NCI-H526 treated with DMSO at 0.1 percent for 48 hours (cell line): ENCODE measurements around the gene STARD7.
"Not testable (repeated sequence)": the region's sequence is repeated elsewhere in the genome, so short reads cannot be mapped to it uniquely, and the experiment has no call there.

Source experiments
- DNase-seq: peaks from one replicate; lab custom pipeline; 2025; lab: John Stamatoyannopoulos, UW

Gene STARD7

GRCh38 chr2:96148410-96149217 is 60.0 kb downstream of the STARD7 start:
- no peak for DNase-seq

DNA sequence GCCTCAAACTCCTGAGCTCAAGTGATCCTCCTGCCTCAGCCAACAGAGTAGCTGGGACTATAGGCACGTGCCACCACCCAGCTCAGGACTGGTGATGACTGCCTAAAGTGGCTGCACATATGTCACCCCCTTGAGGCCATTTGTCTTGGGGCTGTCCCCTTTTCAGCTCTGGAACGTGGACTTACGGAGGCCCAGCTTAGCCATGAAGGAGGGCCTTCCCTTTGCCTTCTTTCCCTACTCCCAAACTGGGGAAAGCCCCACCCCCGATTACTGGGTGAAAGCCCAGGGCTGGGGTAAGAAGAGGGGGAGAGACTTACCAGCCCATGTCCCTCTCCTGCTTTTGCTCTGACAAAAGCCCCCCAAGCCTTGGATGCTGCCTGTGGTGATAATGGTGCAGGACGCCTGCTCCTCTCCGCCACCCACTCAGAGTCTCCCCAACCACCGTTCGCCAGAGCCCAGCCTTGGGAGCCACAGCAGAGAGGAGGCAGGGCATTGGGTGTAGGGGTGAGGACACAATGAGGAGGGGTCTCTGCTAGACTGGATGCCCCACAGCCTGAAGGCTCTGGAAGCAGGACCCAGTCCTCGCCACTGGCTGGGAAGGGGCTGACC is 60.9 kb downstream of the STARD7 start:
- DNase-seq, result no peak

- DNase-seq, result no peak
Measured at GRCh38 chr2:96146881-96147592, 61.6 kb downstream of the STARD7 start.

DNA sequence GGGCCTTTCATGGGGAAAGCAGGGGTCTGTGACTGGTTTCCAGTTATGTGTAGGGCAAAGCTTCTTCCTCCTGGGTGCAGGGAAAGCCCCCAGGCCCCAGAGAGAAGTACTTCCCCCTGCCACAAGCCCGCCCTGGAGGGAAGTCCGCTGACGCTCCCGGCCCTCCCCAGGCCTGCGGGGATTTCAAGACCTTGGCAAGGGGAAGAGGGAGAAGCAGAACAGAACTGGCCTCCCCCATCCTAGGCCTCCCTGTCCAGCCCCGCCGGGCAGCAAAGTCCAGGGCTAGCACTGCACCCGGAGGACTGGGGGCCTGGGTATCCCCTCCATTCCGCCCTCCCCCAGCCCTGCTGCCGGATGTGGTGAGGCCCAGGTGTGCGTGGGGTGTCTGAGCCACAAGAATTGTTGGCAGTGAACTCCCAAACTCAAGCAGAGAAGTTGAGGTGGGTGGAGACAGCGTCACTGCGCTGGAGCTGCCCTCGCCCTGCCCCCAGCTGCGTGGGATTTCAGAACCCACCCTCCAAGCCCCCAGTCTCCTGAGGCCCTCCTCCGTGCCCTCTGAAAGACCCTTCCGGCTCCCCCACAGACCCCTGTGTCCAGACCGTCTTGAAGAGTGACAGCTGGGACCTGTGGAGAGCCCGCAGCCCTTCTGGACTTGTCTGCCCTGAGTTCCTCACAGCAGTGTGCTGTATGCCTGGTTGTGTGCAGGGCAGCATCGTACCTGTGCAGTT is 62.3 kb downstream of the STARD7 start:
- DNase-seq, result no peak

DNA sequence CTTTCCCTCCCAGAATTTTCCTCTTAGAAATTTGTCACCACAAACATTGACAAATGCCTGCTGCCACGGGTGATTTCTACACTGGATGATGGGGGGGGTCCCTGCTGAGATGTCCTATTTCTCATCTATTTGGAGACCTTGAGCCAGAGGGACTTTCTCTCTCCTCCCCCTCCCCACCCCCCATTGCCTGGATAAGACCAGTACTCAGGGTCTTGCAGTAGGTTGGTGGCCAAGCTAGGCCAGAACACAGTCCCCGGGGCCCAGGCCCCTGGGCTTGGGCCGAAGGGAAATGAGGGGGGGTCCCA is 62.8 kb downstream of the STARD7 start:
- DNase-seq, result no peak

DNA sequence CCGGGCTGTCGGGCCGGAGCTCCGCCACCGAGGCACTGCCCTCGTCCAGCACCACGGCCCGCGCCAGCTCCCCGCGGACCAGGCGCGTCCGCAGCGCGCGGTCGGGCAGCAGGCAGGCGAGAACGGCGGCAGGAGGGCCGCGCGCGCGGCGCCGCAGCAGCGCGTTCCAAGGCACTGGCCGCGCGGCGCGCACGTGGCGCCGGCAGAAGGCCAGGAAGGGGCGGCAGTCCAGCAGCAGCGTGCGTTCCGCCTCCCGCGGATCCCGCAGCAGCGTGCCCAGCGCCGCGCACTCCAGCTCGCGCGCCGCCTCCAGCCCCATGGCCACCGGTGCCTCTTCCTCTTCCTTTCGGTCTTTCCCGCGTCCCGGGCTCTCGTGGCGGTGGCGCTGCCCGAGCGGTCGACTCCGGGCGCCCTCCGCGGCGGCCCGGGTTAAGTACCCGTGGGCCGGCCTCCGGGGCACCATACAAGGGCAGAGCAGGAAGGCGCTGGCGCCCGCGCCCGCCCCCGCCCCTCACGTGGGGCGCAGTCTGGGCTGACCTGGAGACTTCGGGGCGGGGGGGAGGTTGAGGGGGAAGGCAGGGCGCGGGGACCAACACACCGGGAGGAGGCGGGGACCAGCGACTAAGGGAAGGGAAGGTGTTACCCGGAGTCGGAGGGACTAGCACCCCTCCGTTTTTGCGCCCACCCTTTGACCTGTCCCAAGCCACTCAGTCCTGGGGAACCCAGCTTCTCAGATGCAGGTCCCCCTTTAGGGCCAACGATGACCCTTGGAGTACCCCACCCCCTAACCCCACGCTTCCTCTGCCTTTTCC is 63.4 kb downstream of the STARD7 start, which contains the start of gene DUSP2:
Gene DUSP2, minus strand, starts transcription at position 405 of the 812 bp plus-strand sequence. Its CDS starts 86 bp downstream, at position 319.
- peak; percentile 67 for DNase-seq

- DNase-seq, result peak; percentile 55
Measured at GRCh38 chr2:96144481-96145035, 64.1 kb downstream of the STARD7 start.

DNA sequence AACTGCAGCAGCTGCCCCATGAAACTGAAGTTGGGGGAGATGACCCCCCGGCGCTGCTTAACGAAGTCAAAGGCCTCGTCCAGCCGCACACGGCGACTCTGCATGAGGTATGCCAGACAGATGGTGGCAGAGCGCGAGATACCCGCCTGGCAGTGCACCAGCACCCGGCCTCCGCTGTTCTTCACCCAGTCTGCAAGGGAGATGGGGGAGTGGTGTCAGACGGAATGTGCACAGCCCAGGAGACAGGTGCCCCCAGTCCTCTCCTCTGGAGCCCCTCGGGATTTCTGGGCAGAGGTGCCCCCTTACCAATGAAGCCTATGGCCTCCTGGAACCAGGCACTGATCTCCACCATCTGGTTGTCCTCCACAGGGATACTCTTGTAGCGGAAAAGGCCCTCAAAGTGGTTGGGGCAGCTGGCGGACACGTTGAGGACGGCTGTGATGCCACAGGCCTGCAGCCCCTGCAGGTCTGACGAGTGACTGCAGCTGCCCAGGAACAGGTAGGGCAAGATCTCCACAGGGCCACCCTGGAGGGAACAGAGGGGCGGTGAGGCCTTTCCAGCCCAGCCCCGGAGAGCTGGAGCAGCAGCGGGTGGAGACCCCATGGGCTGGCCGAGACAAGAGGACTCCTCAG is 64.7 kb downstream of the STARD7 start:
- peak; percentile 55 for DNase-seq

DNA sequence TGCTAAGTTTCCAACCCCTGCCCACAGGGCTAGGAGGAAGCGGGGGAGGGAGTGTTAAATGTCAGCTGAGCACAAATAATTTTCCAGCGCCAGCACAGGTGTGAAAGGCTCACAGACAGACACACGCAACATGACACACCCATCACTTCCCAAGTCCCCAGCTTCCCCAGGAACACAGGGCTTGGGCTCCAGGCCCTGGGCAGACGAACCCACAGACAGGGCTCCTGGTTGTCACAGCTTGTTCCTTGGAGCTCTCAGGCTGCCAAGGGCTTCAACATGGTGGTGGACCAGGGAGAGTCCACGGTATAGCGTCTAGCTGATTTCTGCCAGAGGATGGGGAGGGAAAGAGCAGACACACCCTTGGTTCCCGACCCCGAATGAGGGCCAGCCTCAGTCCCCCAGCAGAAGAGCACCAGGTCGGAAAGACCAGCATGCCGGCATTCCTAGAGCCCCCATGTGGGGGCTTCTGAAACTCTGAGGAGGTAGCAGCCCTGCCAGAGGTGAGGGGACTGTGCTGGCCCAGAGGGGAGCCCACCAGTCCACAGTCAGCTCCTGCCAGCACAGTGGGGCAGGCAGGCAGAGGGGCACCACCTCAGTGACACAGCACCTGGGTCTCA is 65.3 kb downstream of the STARD7 start:
- DNase-seq, result no peak

DNA sequence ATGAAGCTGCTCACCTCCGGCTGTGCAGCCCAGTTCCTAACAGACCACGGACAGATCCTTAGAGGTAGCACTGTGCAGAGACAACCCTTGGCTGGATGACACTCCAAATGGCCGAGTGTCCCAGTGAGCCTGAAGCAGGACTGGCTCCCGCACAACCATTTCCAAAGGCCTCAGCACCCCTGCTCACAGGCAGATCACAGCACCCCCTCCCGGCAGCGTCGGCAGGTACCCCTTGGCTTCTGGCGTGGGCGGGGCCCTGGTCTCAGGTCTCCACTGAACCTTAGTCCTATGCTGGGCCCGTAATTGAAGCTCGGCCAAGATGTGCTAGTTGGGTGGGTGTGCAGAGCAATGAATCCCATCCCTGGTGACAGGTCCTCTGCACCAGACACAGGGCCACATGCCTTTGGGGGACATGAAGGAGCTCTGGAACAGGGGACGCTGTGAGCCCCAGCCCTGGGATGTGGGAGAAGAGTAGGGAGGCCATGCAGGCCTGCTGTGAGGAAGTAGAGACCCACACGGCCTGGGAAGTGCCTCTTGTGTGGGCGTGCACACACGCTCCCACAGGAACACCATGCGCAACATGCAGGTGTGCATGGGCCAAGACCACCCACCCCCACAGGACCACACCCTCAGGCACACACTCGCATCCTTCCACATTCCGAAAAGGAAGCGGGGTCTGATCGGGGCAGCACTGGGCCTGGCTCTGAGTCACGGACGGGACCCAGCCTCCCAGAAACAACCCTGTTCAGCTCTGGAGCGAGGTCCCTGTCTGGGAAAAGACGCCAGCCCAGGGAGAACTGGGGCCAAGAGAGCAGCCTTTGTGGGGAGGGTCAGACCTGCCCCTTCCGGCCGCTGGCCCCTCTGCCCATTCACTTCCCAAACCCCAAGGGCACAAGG is 66.2 kb downstream of the STARD7 start:
- DNase-seq, result no peak

GRCh38 chr2:96141624-96141967 is 67.0 kb downstream of the STARD7 start:
- DNase-seq, result not testable (repeated sequence)

DNA sequence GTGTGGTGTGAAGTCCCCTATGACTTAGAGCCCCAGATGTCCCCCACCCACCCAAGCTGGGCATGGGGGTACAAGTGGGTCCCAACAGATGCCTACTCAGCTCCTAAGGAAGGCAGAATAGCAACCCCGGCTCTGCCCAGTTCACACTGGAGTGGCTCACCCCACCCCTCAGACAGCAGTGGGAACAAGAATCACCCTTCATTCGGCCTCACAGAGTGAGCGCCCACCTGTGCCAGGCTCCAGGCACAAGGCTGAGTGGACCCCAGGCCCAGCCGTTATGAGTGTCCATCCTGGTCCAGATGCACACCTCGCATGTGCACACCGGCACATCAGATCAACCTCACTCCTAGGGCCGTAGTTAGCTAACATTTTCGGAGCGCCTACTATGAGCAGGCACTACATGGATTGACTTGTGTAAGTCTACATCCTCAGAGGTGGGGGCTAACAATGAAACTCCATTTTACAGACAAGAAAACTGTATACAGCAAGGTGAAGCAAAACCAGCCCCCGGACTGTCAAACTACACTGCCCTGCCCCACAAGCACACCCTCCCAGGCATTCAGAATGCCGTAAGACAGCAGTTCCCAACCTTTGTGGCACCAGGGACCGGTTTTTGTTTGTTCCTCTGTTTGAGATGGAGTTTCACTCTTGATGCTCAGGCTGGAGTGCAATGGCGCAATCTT is 67.5 kb downstream of the STARD7 start:
- DNase-seq, result no peak

GRCh38 chr2:96139181-96139758 is 69.4 kb downstream of the STARD7 start:
- no peak for DNase-seq

- DNase-seq, result peak; percentile 69
Measured at GRCh38 chr2:96138179-96139145, 70.2 kb downstream of the STARD7 start, which contains the start of gene ASTL. ASTL (minus strand) TSS chr2:96138502; CDS start chr2:96138436, 66 bp downstream.

- no peak for DNase-seq
Measured at GRCh38 chr2:96137321-96138178, 71.1 kb downstream of the STARD7 start.

DNA sequence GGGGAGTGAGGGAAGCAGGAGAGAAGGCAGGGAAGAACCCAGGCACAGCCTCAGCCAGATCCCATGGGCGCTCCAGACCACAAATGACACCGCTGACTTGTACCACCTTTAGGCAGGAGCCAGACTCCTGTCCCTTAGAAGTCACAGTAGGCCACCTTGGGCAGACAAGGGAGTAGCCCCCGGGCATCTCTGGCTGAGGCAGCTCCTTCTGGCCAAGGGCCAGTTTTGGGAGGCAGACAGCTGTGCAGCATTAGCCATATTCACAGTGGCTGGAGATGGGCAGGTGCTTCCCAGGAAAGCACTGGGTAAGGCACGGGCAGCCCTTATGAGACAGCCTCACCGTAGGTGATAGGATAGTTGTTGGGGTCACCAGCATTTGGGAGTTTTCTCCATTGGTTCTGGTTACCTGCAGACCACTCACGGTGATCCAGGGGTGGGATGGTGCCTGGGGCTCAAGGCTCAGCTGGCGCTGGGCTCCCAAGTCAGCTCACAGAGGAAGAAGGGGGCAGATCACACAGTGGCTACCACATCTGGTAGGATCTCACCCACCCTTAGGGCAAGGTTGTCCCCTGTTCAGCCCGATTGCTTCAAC is 72.4 kb downstream of the STARD7 start:
- DNase-seq, result no peak
